MCF 10A (cell line): ENCODE results near the gene PHC3. TPM values are rescaled to one million over a fixed set of nuclear protein-coding genes. Genes with fewer than 3 reads are reported as not detected.

Source experiments
- BruUV-seq: library from RNA; stranded (reverse); fragments of 400-500 nt; replicated peaks from 2 replicates; lab custom pipeline; 2021; lab: Mats Ljungman, UMichigan
- CTCF ChIA-PET: fragments of 300-600 bp; sonication (Branson Sonifier 250); formaldehyde crosslinking; extraction: SDS; loops from one replicate; lab custom pipeline; 2021; ENCODE audit warnings: antibody characterized with exemption, inconsistent platforms; lab: Yijun Ruan, JAX
- POLR2A ChIA-PET: fragments of 300-600, 350-650 bp; sonication (Branson Sonifier 250); formaldehyde crosslinking; extraction: SDS; loops from one replicate; lab custom pipeline; 2020; ENCODE audit warnings: antibody characterized with exemption, inconsistent platforms; lab: Yijun Ruan, JAX
- DNase-seq: peaks from one replicate; pipeline ENCODE4 v3.0.0-alpha.2; 2018; ENCODE audit not compliant: unreplicated experiment
- H3K27ac Mint-ChIP-seq: one replicate; pipeline ENCODE4 v1.8.0; 2022; ENCODE audit warnings: mild to moderate bottlenecking, low read depth, mixed read lengths; ENCODE audit not compliant: unreplicated experiment
- H3K27me3 Mint-ChIP-seq: one replicate; pipeline ENCODE4 v1.8.0; 2022; ENCODE audit warnings: mixed read lengths; ENCODE audit not compliant: insufficient read depth, unreplicated experiment
- H3K36me3 Mint-ChIP-seq: one replicate; pipeline ENCODE4 v1.8.0; 2022; ENCODE audit warnings: mild to moderate bottlenecking, moderate library complexity, mixed read lengths; ENCODE audit not compliant: insufficient read depth, unreplicated experiment
- H3K4me1 Mint-ChIP-seq: one replicate; pipeline ENCODE4 v1.8.0; 2022; ENCODE audit warnings: mixed read lengths; ENCODE audit not compliant: insufficient read depth, unreplicated experiment
- H3K4me3 Mint-ChIP-seq: one replicate; pipeline ENCODE4 v1.8.0; 2022; ENCODE audit warnings: mild to moderate bottlenecking, moderate library complexity, mixed read lengths; ENCODE audit not compliant: unreplicated experiment
- H3K9me3 Mint-ChIP-seq: one replicate; pipeline ENCODE4 v1.8.0; 2022; ENCODE audit warnings: mixed read lengths; ENCODE audit not compliant: unreplicated experiment
- CTCF ChIP-seq: fragments of 200-600 bp; IDR thresholded peaks from one replicate; pipeline ENCODE4 v1.8.0; 2022; ENCODE audit warnings: antibody characterized with exemption, mild to moderate bottlenecking; ENCODE audit not compliant: unreplicated experiment
- intact Hi-C: fragments of 100-400 bp; cut with micrococcal nuclease; formaldehyde crosslinking; loops from 2 replicates; pipeline ENCODE4 v1.14.1; 2022
- total RNA-seq: library from RNA; stranded (reverse); gene quantifications from 2 replicates; pipeline ENCODE4 v1.2.3, GENCODE V29; 2022

Gene PHC3
- total RNA-seq, 1 experiment from 2014 or later = 54.3 TPM

GRCh38 chr3:170109579-170110293 is 71.8 kb downstream of the PHC3 start:
- H3K4me3 Mint-ChIP-seq = no peak overlapping the region
- no peak overlapping the region for H3K27ac Mint-ChIP-seq
- no peak for DNase-seq
- intact Hi-C loops = no loop called here
- peaks cover 67% of the 10 kb centered on the region for H3K36me3 Mint-ChIP-seq
- CTCF ChIA-PET = no interaction called here
- no TSS peak for BruUV-seq
- no peaks in the 10 kb centered on the region for H3K9me3 Mint-ChIP-seq
- no peak for TF ChIP-seq CTCF
- no peaks in the 10 kb centered on the region for H3K4me1 Mint-ChIP-seq
- POLR2A ChIA-PET = interaction anchor here (1.2 kb wide), 1 partner anchor 14 kb away, joined by 4 read pairs; no protein-coding TSS in a partner anchor
- H3K27me3 Mint-ChIP-seq = no peaks in the 10 kb centered on the region

- H3K27me3 Mint-ChIP-seq = no peaks in the 10 kb centered on the region
- intact Hi-C loops = no loop called here
- ChIA-PET CTCF (interaction anchor here (0.6 to 0.7 kb wide), 3 partner anchors 61 to 441 kb away, joined by 3 to 4 read pairs (median 3); no protein-coding TSS in a partner anchor), POLR2A (interaction anchor here (1.1 to 1.2 kb wide), 2 partner anchors 13 to 283 kb away, joined by 3 to 4 read pairs; no protein-coding TSS in a partner anchor)
- no peaks in the 10 kb centered on the region for H3K9me3 Mint-ChIP-seq
- peaks cover 69% of the 10 kb centered on the region for H3K36me3 Mint-ChIP-seq
- no peak for TF ChIP-seq CTCF
- DNase-seq = no peak
- BruUV-seq = no TSS peak
- H3K4me1 Mint-ChIP-seq = no peaks in the 10 kb centered on the region
- H3K4me3 Mint-ChIP-seq = no peak overlapping the region
- no peak overlapping the region for H3K27ac Mint-ChIP-seq
Measured at GRCh38 chr3:170108955-170109354, 72.6 kb downstream of the PHC3 start.

GRCh38 chr3:170107941-170108340 is 73.6 kb downstream of the PHC3 start:
- DNase-seq = no peak
- no peaks in the 10 kb centered on the region for H3K4me1 Mint-ChIP-seq
- no peaks in the 10 kb centered on the region for H3K27me3 Mint-ChIP-seq
- peaks cover 66% of the 10 kb centered on the region for H3K36me3 Mint-ChIP-seq
- CTCF ChIA-PET = no interaction called here
- intact Hi-C loops = no loop called here
- no TSS peak for BruUV-seq
- POLR2A ChIA-PET = interaction anchor here (0.7 to 1.1 kb wide), 2 partner anchors 16 to 282 kb away, joined by 3 to 4 read pairs; no protein-coding TSS in a partner anchor
- no peak overlapping the region for H3K4me3 Mint-ChIP-seq
- H3K27ac Mint-ChIP-seq = no peak overlapping the region
- TF ChIP-seq CTCF = no peak
- no peaks in the 10 kb centered on the region for H3K9me3 Mint-ChIP-seq

GRCh38 chr3:170102431-170102830 is 79.1 kb downstream of the PHC3 start:
- no peak for TF ChIP-seq CTCF
- POLR2A ChIA-PET = interaction anchor here (0.6 to 1.1 kb wide), 2 partner anchors 8 to 43 kb away, joined by 3 read pairs; no protein-coding TSS in a partner anchor
- H3K27ac Mint-ChIP-seq = no peak overlapping the region
- intact Hi-C loops = no loop called here
- no peaks in the 10 kb centered on the region for H3K9me3 Mint-ChIP-seq
- CTCF ChIA-PET = interaction anchor here (0.7 kb wide), 1 partner anchor 27 kb away, joined by 3 read pairs; no protein-coding TSS in a partner anchor
- H3K4me3 Mint-ChIP-seq = no peak overlapping the region
- peaks cover 75% of the 10 kb centered on the region for H3K36me3 Mint-ChIP-seq
- no peak for DNase-seq
- no peaks in the 10 kb centered on the region for H3K27me3 Mint-ChIP-seq
- H3K4me1 Mint-ChIP-seq = no peaks in the 10 kb centered on the region
- BruUV-seq = no TSS peak
